Measurements from ENCODE around the gene SCRN2. TPM values are rescaled to one million over a fixed set of nuclear protein-coding genes. Genes with fewer than 3 reads are reported as not detected.

The SCRN2 gene
- total and polyA plus RNA-seq, 2 of the 13 experiments (the other 11 are each of a cell fraction or from before 2014, with no cell fraction given), result 21.7 to 29.5 TPM

- TF ChIP-seq ARID5B (CRISPR knock-in tag; IDR thresholded peaks at IDR 0.05), result 0 out of 2 replicates have a peak, but pooled peaks have one; percentile 20
- no peak for TF ChIP-seq DR1 (CRISPR knock-in tag; IDR thresholded peaks at IDR 0.05)
- no peak; the same call in 1 of the 2 replicates for TF ChIP-seq THRA (CRISPR knock-in tag; IDR thresholded peaks at IDR 0.05; ENCODE audit: borderline replicate concordance)
- no peak for TF ChIP-seq ZNF292 (CRISPR knock-in tag; IDR thresholded peaks at IDR 0.05; ENCODE audit: borderline replicate concordance, low read depth)
- no peak for TF ChIP-seq GATAD2A (CRISPR knock-in tag; IDR thresholded peaks at IDR 0.05)
- TF ChIP-seq EEA1 (CRISPR knock-in tag; IDR thresholded peaks at IDR 0.05; ENCODE audit: borderline replicate concordance), result no peak
- TF ChIP-seq HNRNPL (IDR thresholded peaks at IDR 0.05; ENCODE audit: low read depth, low read length), result no peak
- TF ChIP-seq ZMYM2 (CRISPR knock-in tag; IDR thresholded peaks at IDR 0.05), result no peak
- no peak for TF ChIP-seq KAT2B (IDR thresholded peaks at IDR 0.05; ENCODE audit: borderline replicate concordance, low read depth, low read length)
- TF ChIP-seq SIN3A (IDR thresholded peaks at IDR 0.05; ENCODE audit: borderline replicate concordance, low read depth, low read length), result no peak
- no peak for TF ChIP-seq ZNF563 (CRISPR knock-in tag; IDR thresholded peaks at IDR 0.05)
- TF ChIP-seq SYNCRIP (IDR thresholded peaks at IDR 0.05; ENCODE audit: insufficient read depth, low read depth, low read length), result no peak
- TF ChIP-seq CREBL2 (CRISPR knock-in tag; IDR thresholded peaks at IDR 0.05; ENCODE audit: borderline replicate concordance), result no peak
- no peak for TF ChIP-seq ZFP1 (CRISPR knock-in tag; IDR thresholded peaks at IDR 0.05)
- no peak for TF ChIP-seq NCOR1 (IDR thresholded peaks at IDR 0.05; ENCODE audit: borderline replicate concordance, low read length)
Measured at GRCh38 chr17:47810200-47810821, 30.8 kb downstream of the SCRN2 start (continued).

Data from HepG2 (cell line).